B cell (primary cell): ENCODE results near the gene RPL19. TPM values are rescaled to one million over a fixed set of nuclear protein-coding genes. Genes with fewer than 3 reads are reported as not detected.

Experiments
- ATAC-seq: fragments of 200-7000 bp; cut with Tn5 transposase; one replicate; pipeline ENCODE4 v1.10.0; 2021; ENCODE audit warnings: low read depth, mild to moderate bottlenecking, moderate number of reproducible peaks, moderate library complexity
- CTCF ChIA-PET: fragments of 350-600 bp; sonication (Branson Sonifier 250); formaldehyde crosslinking; loops from one replicate; lab custom pipeline; 2021; ENCODE audit warnings: antibody characterized with exemption, inconsistent platforms; lab: Charles Lee
- POLR2A ChIA-PET: fragments of 350-600 bp; sonication (Branson Sonifier 250); formaldehyde crosslinking; loops from one replicate; lab custom pipeline; 2021; ENCODE audit warnings: antibody characterized with exemption; lab: Charles Lee
- DNase-seq: peaks from one replicate; pipeline ENCODE4 v3.0.0; 2013
- H2AFZ ChIP-seq: 2 replicates; pipeline ENCODE4 v1.6.1; 2012; ENCODE audit warnings: mild to moderate bottlenecking, low read depth, low read length; ENCODE audit not compliant: insufficient read depth, poor library complexity, severe bottlenecking
- H3K27ac ChIP-seq, 2 donors: 1 replicate in 1 of 2; 2 replicates in 1 of 2; pipeline ENCODE4 v1.5.1; 2012 to 2013; ENCODE audit warnings: low read length in 2 of 2, mild to moderate bottlenecking in 2 of 2, moderate library complexity in 1 of 2
- H3K27me3 ChIP-seq, 4 experiments: fragments of 200-600 bp in 1 of 4; sonication (generic) in 1 of 4; replicated peaks in 1 of 4; 1 replicate in 2 of 4; 2 replicates in 2 of 4; pipeline versions ENCODE4 v1.6.1 to v1.7.0; 2013 to 2016; ENCODE audit warnings: low read length in 3 of 4, mild to moderate bottlenecking in 2 of 4, mixed read lengths in 1 of 4, moderate library complexity in 1 of 4; ENCODE audit not compliant: insufficient read depth in 4 of 4, control insufficient read depth in 3 of 4; ENCODE audit errors: control extremely low read depth in 1 of 4
- H3K36me3 ChIP-seq, 2 experiments: replicated peaks in 1 of 2; 1 replicate in 1 of 2; 2 replicates in 1 of 2; pipeline versions ENCODE4 v1.6.1 to v1.7.1; 2013; ENCODE audit warnings: low read length in 1 of 2; ENCODE audit not compliant: insufficient read depth in 2 of 2, control insufficient read depth in 1 of 2; ENCODE audit errors: control extremely low read depth in 1 of 2, extremely low read depth in 1 of 2
- H3K4me1 ChIP-seq, 2 donors: fragments of 200-600 bp in 1 of 2; sonication (generic) in 1 of 2; 1 replicate in 1 of 2; 2 replicates in 1 of 2; pipeline versions ENCODE4 v1.5.1 to v1.6.1; 2013 to 2017; ENCODE audit warnings: low read length in 2 of 2; ENCODE audit not compliant: control insufficient read depth in 2 of 2, insufficient read depth in 2 of 2
- H3K4me2 ChIP-seq: replicated peaks from 2 replicates; pipeline ENCODE3; 2012; ENCODE audit warnings: mild to moderate bottlenecking, low read depth, low read length; ENCODE audit not compliant: poor library complexity, severe bottlenecking
- H3K4me3 ChIP-seq, 5 experiments: fragments of 200-600 bp in 1 of 5; sonication (generic) in 1 of 5; 1 replicate in 3 of 5; 2 replicates in 2 of 5; pipeline versions ENCODE4 v1.5.1 to v1.7.0; 2011 to 2016; ENCODE audit warnings: low read length in 4 of 5, mild to moderate bottlenecking in 4 of 5, low read depth in 2 of 5, control low read depth in 1 of 5, moderate library complexity in 1 of 5; ENCODE audit not compliant: insufficient read depth in 1 of 5; ENCODE audit errors: control extremely low read depth in 1 of 5, extremely low read depth in 1 of 5
- H3K79me2 ChIP-seq: fragments of 200-600 bp; sonication (generic); one replicate; pipeline ENCODE4 v1.6.0; 2016; ENCODE audit warnings: low read length; ENCODE audit not compliant: control insufficient read depth, insufficient read depth
- H3K9ac ChIP-seq: fragments of 200-600 bp; sonication (generic); 2 replicates; pipeline ENCODE4 v1.6.1; 2017; ENCODE audit warnings: mild to moderate bottlenecking, low read length, moderate library complexity
- H3K9me3 ChIP-seq, 3 donors: one replicate each; pipeline versions ENCODE4 v1.6.1 to v1.7.1; 2013; ENCODE audit warnings: low read length in 2 of 3; ENCODE audit not compliant: control insufficient read depth in 2 of 3, insufficient read depth in 1 of 3; ENCODE audit errors: control extremely low read depth in 1 of 3
- H4K20me1 ChIP-seq: 2 replicates; pipeline ENCODE4 v1.6.0; 2012; ENCODE audit warnings: mild to moderate bottlenecking, low read length; ENCODE audit not compliant: insufficient read depth, control insufficient read depth, poor library complexity, severe bottlenecking
- H3K27ac Mint-ChIP-seq: one replicate; pipeline ENCODE4 v1.8.0; 2021; ENCODE audit warnings: mixed read lengths
- H3K27me3 Mint-ChIP-seq: one replicate; pipeline ENCODE4 v1.8.0; 2021; ENCODE audit warnings: mixed read lengths
- H3K4me1 Mint-ChIP-seq: one replicate; pipeline ENCODE4 v1.8.0; 2021; ENCODE audit warnings: mixed read lengths
- H3K4me3 Mint-ChIP-seq: one replicate; pipeline ENCODE4 v1.8.0; 2021; ENCODE audit warnings: mixed read lengths
- H3K9me3 Mint-ChIP-seq: one replicate; pipeline ENCODE4 v1.8.0; 2022; ENCODE audit warnings: mixed read lengths; ENCODE audit not compliant: insufficient read depth
- EZH2 ChIP-seq: IDR thresholded peaks from 2 replicates; pipeline ENCODE4 v1.6.1; 2012; ENCODE audit warnings: borderline replicate concordance, low read depth, mild to moderate bottlenecking, moderate library complexity, low read length; ENCODE audit not compliant: insufficient read depth, poor library complexity, severe bottlenecking
- WGBS: methylation state at CpG from one replicate; pipeline ENCODE4 v1.1.5; 2013; ENCODE audit warnings: missing lambda C conversion rate; ENCODE audit not compliant: insufficient coverage; 5-methylcytosine and 5-hydroxymethylcytosine counted together
- intact Hi-C: fragments of 100-400 bp; cut with micrococcal nuclease; formaldehyde crosslinking; loops from one replicate; pipeline ENCODE4 v1.10.0; 2022
- polyA plus RNA-seq: library from polyadenylated mRNA; depleted of rRNA; stranded (reverse); fragments of >200 nt; gene quantifications from 2 replicates; pipeline ENCODE4 v1.2.3, GENCODE V29; 2012
- total RNA-seq, 2 donors: library from RNA; stranded (reverse); fragments of 120-200 nt in 1 of 2; gene quantifications; 1 replicate in 1 of 2; 2 replicates in 1 of 2; pipeline versions ENCODE4 v1.2.3 to v1.2.4, GENCODE V29; 2013 to 2022
- TF ChIP-seq, protein P1 (sequence below): fragments of 200-600 bp; IDR thresholded peaks from one replicate; pipeline ENCODE4 v1.8.0; 2022; ENCODE audit warnings: antibody characterized with exemption, mild to moderate bottlenecking

Gene RPL19
- total and polyA plus RNA-seq, 2 donors (not counting 1 experiment from before 2014, with no cell fraction given): 3,041 to 3,233 TPM

- WGBS: 85% methylated on average over 9 of the region's 9 CpGs
- Histone ChIP-seq H3K27me3 (peaks cover 0 to 22% (median 4%) of the 10 kb centered on the region in 4 experiments), H3K4me2 (no peak overlapping the region), H3K79me2 (no peaks in the 10 kb centered on the region), H3K4me3 (no peak overlapping the region), H3K4me1 (peaks cover 16 to 20% of the 10 kb centered on the region in 2 donors), H3K9ac (no peak overlapping the region), H3K27ac (no peak overlapping the region), H3K36me3 (no peaks in the 10 kb centered on the region), H2AFZ (no peak overlapping the region), H3K9me3 (peaks cover 0 to 3% (median 0%) of the 10 kb centered on the region in 3 donors), H4K20me1 (no peaks in the 10 kb centered on the region)
- no peak for TF ChIP-seq EZH2
- TF ChIP-seq, protein P1, sequence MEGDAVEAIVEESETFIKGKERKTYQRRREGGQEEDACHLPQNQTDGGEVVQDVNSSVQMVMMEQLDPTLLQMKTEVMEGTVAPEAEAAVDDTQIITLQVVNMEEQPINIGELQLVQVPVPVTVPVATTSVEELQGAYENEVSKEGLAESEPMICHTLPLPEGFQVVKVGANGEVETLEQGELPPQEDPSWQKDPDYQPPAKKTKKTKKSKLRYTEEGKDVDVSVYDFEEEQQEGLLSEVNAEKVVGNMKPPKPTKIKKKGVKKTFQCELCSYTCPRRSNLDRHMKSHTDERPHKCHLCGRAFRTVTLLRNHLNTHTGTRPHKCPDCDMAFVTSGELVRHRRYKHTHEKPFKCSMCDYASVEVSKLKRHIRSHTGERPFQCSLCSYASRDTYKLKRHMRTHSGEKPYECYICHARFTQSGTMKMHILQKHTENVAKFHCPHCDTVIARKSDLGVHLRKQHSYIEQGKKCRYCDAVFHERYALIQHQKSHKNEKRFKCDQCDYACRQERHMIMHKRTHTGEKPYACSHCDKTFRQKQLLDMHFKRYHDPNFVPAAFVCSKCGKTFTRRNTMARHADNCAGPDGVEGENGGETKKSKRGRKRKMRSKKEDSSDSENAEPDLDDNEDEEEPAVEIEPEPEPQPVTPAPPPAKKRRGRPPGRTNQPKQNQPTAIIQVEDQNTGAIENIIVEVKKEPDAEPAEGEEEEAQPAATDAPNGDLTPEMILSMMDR: no peak
- ChIA-PET POLR2A (no interaction called here), CTCF (interaction anchor here (18.9 kb wide), 1 partner anchor 26 kb away, joined by 707 read pairs; no protein-coding TSS in a partner anchor)
- no peaks in the 10 kb centered on the region for H3K9me3 Mint-ChIP-seq
- no peak overlapping the region for H3K4me3 Mint-ChIP-seq
- peaks cover 16% of the 10 kb centered on the region for H3K4me1 Mint-ChIP-seq
- intact Hi-C loops: no loop called here
- H3K27me3 Mint-ChIP-seq: peaks cover 19% of the 10 kb centered on the region
- ATAC-seq: no peak
- no peak for DNase-seq
- H3K27ac Mint-ChIP-seq: no peak overlapping the region
Measured at GRCh38 chr17:39213852-39214251, 13.8 kb downstream of the RPL19 start.

GRCh38 chr17:39217734-39218369 is 17.8 kb downstream of the RPL19 start:
- Histone ChIP-seq H3K4me1 (no peaks in the 10 kb centered on the region), H3K4me2 (peak overlapping the region; percentile 42), H3K4me3 (no peak overlapping the region), H3K27ac (no peak overlapping the region), H3K36me3 (no peaks in the 10 kb centered on the region), H4K20me1 (no peaks in the 10 kb centered on the region), H3K27me3 (peaks cover 0 to 10% (median 2%) of the 10 kb centered on the region in 4 experiments), H3K79me2 (no peaks in the 10 kb centered on the region), H3K9ac (no peak overlapping the region), H2AFZ (peak overlapping the region; percentile 38), H3K9me3 (no peaks in the 10 kb centered on the region)
- ChIA-PET POLR2A (no interaction called here), CTCF (interaction anchor here (0.7 to 1.7 kb wide), 2 partner anchors 11 to 13 kb away, joined by 3 to 5 read pairs; no protein-coding TSS in a partner anchor)
- intact Hi-C loops: no loop called here
- WGBS: 21% methylated on average over 24 of the region's 24 CpGs
- Mint-ChIP-seq H3K9me3 (no peaks in the 10 kb centered on the region), H3K4me3 (no peak overlapping the region), H3K27me3 (peaks cover 27% of the 10 kb centered on the region), H3K27ac (no peak overlapping the region), H3K4me1 (no peaks in the 10 kb centered on the region)
- TF ChIP-seq, protein P1: no peak
- ATAC-seq (no peak), DNase-seq (no peak)
